Ishikawa (cell line): ENCODE data around the gene ACBD3.

ENCODE experiments used
- CEBPB ChIP-seq: IDR thresholded peaks from 2 replicates; pipeline ENCODE4 v1.6.1; 2012
- CREB1 ChIP-seq: IDR thresholded peaks from 2 replicates; pipeline ENCODE4 v1.6.1; 2012; ENCODE audit warnings: low read depth
- EGR1 ChIP-seq: IDR thresholded peaks from 2 replicates; pipeline ENCODE4 v1.6.1; 2012
- EP300 ChIP-seq: IDR thresholded peaks from 2 replicates; pipeline ENCODE4 v1.6.1; 2012; ENCODE audit warnings: borderline replicate concordance
- RAD21 ChIP-seq: IDR thresholded peaks from 2 replicates; pipeline ENCODE4 v1.6.1; 2012; ENCODE audit warnings: low read depth
- REST ChIP-seq: IDR thresholded peaks from 2 replicates; pipeline ENCODE4 v1.6.1; 2012; ENCODE audit warnings: low read depth, mild to moderate bottlenecking
- TAF1 ChIP-seq: IDR thresholded peaks from 2 replicates; pipeline ENCODE4 v1.6.1; 2012; ENCODE audit warnings: low read depth, mild to moderate bottlenecking
- TCF12 ChIP-seq: IDR thresholded peaks from 2 replicates; pipeline ENCODE4 v1.6.1; 2012; ENCODE audit warnings: low read depth
- USF1 ChIP-seq: IDR thresholded peaks from 2 replicates; pipeline ENCODE4 v1.6.1; 2012
- YY1 ChIP-seq: IDR thresholded peaks from 2 replicates; pipeline ENCODE4 v1.6.1; 2012; ENCODE audit warnings: low read depth
- TF ChIP-seq, protein P1 (sequence below): IDR thresholded peaks from 2 replicates; pipeline ENCODE4 v1.6.1; 2012

DNA sequence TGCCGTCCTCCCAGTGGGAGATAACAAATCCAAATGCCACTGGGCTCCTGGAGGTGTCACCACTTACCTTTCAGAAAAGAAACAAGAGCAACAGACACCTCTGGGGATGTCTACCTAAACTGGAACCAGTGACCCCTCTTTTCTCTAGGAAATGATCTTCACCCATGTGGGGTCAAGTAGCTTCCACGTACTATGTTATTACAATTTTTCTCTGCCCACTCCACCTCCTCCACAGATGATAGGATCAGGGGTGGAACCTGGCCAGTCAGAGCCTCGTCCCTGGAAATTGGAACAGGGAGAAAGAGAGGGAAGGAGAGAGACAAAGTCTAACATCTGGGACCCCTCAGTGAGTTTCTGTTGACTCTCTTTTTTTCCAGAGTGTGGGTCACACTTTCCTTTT lies 73.9 kb downstream of the ACBD3 start:
- TF ChIP-seq, protein P1, sequence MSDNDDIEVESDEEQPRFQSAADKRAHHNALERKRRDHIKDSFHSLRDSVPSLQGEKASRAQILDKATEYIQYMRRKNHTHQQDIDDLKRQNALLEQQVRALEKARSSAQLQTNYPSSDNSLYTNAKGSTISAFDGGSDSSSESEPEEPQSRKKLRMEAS, result no peak
- no peak for TF ChIP-seq TAF1
- no peak for TF ChIP-seq REST
- no peak for TF ChIP-seq USF1
- TF ChIP-seq YY1, result no peak
- no peak for TF ChIP-seq EP300
- TF ChIP-seq RAD21, result no peak; the same call in 1 of the 2 replicates
- TF ChIP-seq CREB1, result no peak
- no peak for TF ChIP-seq CEBPB
- TF ChIP-seq EGR1, result no peak
- TF ChIP-seq TCF12, result no peak
